CD4-positive, alpha-beta T cell treated with Interleukin-2 at 100 ng/mL for 4 hours (primary cell): ENCODE measurements around the gene NOL4L.

ENCODE experiments used
- DNase-seq: peaks from one replicate; pipeline ENCODE4 v3.0.0-alpha.2; 2020; ENCODE audit warnings: low spot score

Gene NOL4L

GRCh38 chr20:32421290-32421689, 163.8 kb downstream of the NOL4L start:
- DNase-seq = no peak

- DNase-seq = no peak
Observed at GRCh38 chr20:32418376-32418775, 166.8 kb downstream of the NOL4L start.

GRCh38 chr20:32416206-32416605, 168.9 kb downstream of the NOL4L start:
- DNase-seq = no peak

GRCh38 chr20:32415494-32415893, 169.6 kb downstream of the NOL4L start:
- no peak for DNase-seq

GRCh38 chr20:32411955-32412706, 173.0 kb downstream of the NOL4L start:
- no peak for DNase-seq

- DNase-seq = peak; percentile 64
Observed at GRCh38 chr20:32407131-32407750, 177.9 kb downstream of the NOL4L start.

GRCh38 chr20:32406701-32407100, 178.4 kb downstream of the NOL4L start:
- DNase-seq = no peak

- no peak for DNase-seq
Observed at GRCh38 chr20:32404017-32404416, 181.1 kb downstream of the NOL4L start.

GRCh38 chr20:32400476-32400875, 184.7 kb downstream of the NOL4L start:
- no peak for DNase-seq

GRCh38 chr20:32397567-32398084, 187.5 kb downstream of the NOL4L start:
- no peak for DNase-seq

GRCh38 chr20:32396646-32397160, 188.4 kb downstream of the NOL4L start:
- DNase-seq = no peak

GRCh38 chr20:32395066-32395465, 190.1 kb downstream of the NOL4L start:
- DNase-seq = no peak
